Hepatocyte (in vitro differentiated cells): ENCODE data around the gene MINAR1. TPM values are rescaled to one million over a fixed set of nuclear protein-coding genes. Genes with fewer than 3 reads are reported as not detected.

Experiments used
- DNase-seq: peaks from one replicate; pipeline ENCODE4 v3.0.0-alpha.2; 2016; ENCODE audit warnings: low spot score
- H2AFZ ChIP-seq: fragments of 200-600 bp; sonication (generic); 2 replicates; pipeline ENCODE4 v1.6.0; 2016; ENCODE audit warnings: antibody characterized with exemption, mild to moderate bottlenecking
- H3K27ac ChIP-seq: fragments of 200-600 bp; sonication (generic); 2 replicates; pipeline ENCODE4 v1.5.1; 2016; ENCODE audit warnings: mild to moderate bottlenecking
- H3K27me3 ChIP-seq: fragments of 200-600 bp; sonication (generic); 2 replicates; pipeline ENCODE4 v1.6.1; 2016
- H3K36me3 ChIP-seq: fragments of 200-600 bp; sonication (generic); replicated peaks from 2 replicates; pipeline ENCODE4 v1.5.1; 2016; ENCODE audit warnings: low read depth; ENCODE audit not compliant: insufficient read depth
- H3K4me1 ChIP-seq: fragments of 200-600 bp; sonication (generic); 2 replicates; pipeline ENCODE4 v1.5.1; 2016; ENCODE audit warnings: mild to moderate bottlenecking, moderate library complexity; ENCODE audit not compliant: insufficient read depth
- H3K4me2 ChIP-seq: fragments of 200-600 bp; sonication (generic); 2 replicates; pipeline ENCODE4 v1.6.0; 2016
- H3K4me3 ChIP-seq: fragments of 200-600 bp; sonication (generic); 2 replicates; pipeline ENCODE4 v1.5.1; 2016; ENCODE audit warnings: mild to moderate bottlenecking
- H3K79me2 ChIP-seq: fragments of 200-600 bp; sonication (generic); 2 replicates; pipeline ENCODE4 v1.6.0; 2017; ENCODE audit warnings: mild to moderate bottlenecking
- H3K9me2 ChIP-seq: fragments of 200-600 bp; sonication (generic); replicated peaks from 2 replicates; pipeline ENCODE4 v1.6.0; 2017; ENCODE audit warnings: mild to moderate bottlenecking; ENCODE audit not compliant: insufficient read depth
- H3K9me3 ChIP-seq: fragments of 200-600 bp; sonication (generic); 2 replicates; pipeline ENCODE4 v1.5.1; 2016; ENCODE audit warnings: low read depth, mild to moderate bottlenecking
- H4K20me1 ChIP-seq: fragments of 200-600 bp; sonication (generic); 2 replicates; pipeline ENCODE4 v1.6.0; 2016; ENCODE audit warnings: mild to moderate bottlenecking; ENCODE audit not compliant: insufficient read depth, poor library complexity, severe bottlenecking
- EZH2 ChIP-seq: fragments of 200-600 bp; sonication (generic); IDR thresholded peaks from 2 replicates; pipeline ENCODE4 v1.6.1; 2016; ENCODE audit warnings: antibody characterized with exemption, mild to moderate bottlenecking, borderline replicate concordance
- EZH2phosphoT487 ChIP-seq: fragments of 200-600 bp; sonication (generic); IDR thresholded peaks from one replicate; pipeline ENCODE4 v1.6.1; 2018; ENCODE audit warnings: antibody characterized with exemption, mild to moderate bottlenecking, low read depth, moderate library complexity; ENCODE audit not compliant: unreplicated experiment, severe bottlenecking
- WGBS: methylation state at CpG from one replicate; pipeline ENCODE4 v1.1.6; 2016; ENCODE audit warnings: low lambda C conversion rate; ENCODE audit errors: missing lambda C conversion rate; 5-methylcytosine and 5-hydroxymethylcytosine counted together
- polyA plus RNA-seq: library from polyadenylated mRNA; unstranded; fragments of >200 nt; fragmentation: Nextera tagmentation; extraction: Ambion mirVana; gene quantifications from 2 replicates; pipeline ENCODE4 v1.2.1, GENCODE V29; 2016
- total RNA-seq: library from RNA; depleted of rRNA; stranded (reverse); fragments of >200 nt; gene quantifications from 2 replicates; pipeline ENCODE4 v1.2.3, GENCODE V29; 2014
- TF ChIP-seq, protein P1 (sequence below): fragments of 200-600 bp; sonication (generic); IDR thresholded peaks from 2 replicates; pipeline ENCODE4 v1.5.1; 2016; ENCODE audit warnings: antibody characterized with exemption, mild to moderate bottlenecking; ENCODE audit not compliant: poor library complexity

The MINAR1 gene
- total and polyA plus RNA-seq, 2 experiments from 2014 or later: 0.10 to 1.3 TPM

DNA sequence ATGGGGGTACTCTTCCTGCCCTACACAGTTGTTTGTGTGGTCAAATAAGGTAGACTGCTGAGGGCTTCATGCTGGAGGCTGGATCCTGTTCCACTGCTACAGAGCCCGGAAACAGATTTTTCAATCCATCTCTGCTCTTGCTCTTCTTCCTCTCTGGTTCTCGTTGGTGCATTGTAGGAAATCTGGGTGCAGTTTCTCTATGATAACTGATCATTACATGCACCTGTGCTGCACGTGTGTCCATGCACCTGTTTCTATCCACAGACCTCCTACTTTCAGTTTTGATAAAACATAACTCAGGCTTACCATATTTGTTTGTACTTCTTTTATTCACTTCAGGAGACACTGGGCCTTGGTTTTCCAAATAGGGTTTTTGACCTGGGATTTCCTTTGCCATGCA, 21.3 kb downstream of the MINAR1 start:
- Histone ChIP-seq H3K4me2 (no peak overlapping the region), H3K27me3 (no peaks in the 10 kb centered on the region), H3K4me3 (no peak overlapping the region), H3K9me3 (no peaks in the 10 kb centered on the region), H3K9me2 (no peaks in the 10 kb centered on the region), H3K79me2 (no peaks in the 10 kb centered on the region), H3K4me1 (no peaks in the 10 kb centered on the region), H4K20me1 (no peaks in the 10 kb centered on the region), H3K27ac (no peak overlapping the region), H3K36me3 (no peaks in the 10 kb centered on the region), H2AFZ (no peak overlapping the region)
- DNase-seq: no peak
- WGBS: 90% methylated on average over 3 of the region's 3 CpGs
- TF ChIP-seq, protein P1, sequence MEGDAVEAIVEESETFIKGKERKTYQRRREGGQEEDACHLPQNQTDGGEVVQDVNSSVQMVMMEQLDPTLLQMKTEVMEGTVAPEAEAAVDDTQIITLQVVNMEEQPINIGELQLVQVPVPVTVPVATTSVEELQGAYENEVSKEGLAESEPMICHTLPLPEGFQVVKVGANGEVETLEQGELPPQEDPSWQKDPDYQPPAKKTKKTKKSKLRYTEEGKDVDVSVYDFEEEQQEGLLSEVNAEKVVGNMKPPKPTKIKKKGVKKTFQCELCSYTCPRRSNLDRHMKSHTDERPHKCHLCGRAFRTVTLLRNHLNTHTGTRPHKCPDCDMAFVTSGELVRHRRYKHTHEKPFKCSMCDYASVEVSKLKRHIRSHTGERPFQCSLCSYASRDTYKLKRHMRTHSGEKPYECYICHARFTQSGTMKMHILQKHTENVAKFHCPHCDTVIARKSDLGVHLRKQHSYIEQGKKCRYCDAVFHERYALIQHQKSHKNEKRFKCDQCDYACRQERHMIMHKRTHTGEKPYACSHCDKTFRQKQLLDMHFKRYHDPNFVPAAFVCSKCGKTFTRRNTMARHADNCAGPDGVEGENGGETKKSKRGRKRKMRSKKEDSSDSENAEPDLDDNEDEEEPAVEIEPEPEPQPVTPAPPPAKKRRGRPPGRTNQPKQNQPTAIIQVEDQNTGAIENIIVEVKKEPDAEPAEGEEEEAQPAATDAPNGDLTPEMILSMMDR: no peak
- TF ChIP-seq EZH2 (no peak), EZH2phosphoT487 (no peak)

DNA sequence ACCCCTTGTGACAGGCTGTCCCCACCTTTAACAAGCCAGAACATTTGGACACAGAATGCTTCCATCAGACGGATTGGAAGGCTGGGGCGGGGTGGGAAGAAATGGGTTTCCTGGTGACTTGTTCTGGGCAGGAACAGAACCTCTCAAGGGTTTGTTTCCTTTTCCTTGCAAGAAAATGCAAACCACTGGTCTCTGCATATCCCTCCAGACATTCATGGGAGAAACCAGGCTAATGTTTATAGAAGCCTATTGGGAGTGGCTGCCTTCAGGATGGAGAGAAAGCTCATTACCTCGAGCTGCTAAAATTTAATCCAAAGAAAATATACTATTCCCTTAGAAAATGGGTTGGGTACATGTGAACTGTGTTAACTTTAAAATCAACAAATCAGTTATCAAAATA, 21.9 kb downstream of the MINAR1 start:
- no peak for DNase-seq
- H3K27me3 ChIP-seq: no peaks in the 10 kb centered on the region
- no peak overlapping the region for H3K4me3 ChIP-seq
- no peaks in the 10 kb centered on the region for H3K4me1 ChIP-seq
- no peaks in the 10 kb centered on the region for H3K9me2 ChIP-seq
- no peak overlapping the region for H3K4me2 ChIP-seq
- no peaks in the 10 kb centered on the region for H4K20me1 ChIP-seq
- no peaks in the 10 kb centered on the region for H3K9me3 ChIP-seq
- no peaks in the 10 kb centered on the region for H3K36me3 ChIP-seq
- 89% methylated on average over 3 of the region's 3 CpGs for WGBS
- no peak overlapping the region for H2AFZ ChIP-seq
- H3K27ac ChIP-seq: no peak overlapping the region
- TF ChIP-seq EZH2: no peak
- no peak for TF ChIP-seq EZH2phosphoT487
- TF ChIP-seq, protein P1: no peak
- H3K79me2 ChIP-seq: no peaks in the 10 kb centered on the region

DNA sequence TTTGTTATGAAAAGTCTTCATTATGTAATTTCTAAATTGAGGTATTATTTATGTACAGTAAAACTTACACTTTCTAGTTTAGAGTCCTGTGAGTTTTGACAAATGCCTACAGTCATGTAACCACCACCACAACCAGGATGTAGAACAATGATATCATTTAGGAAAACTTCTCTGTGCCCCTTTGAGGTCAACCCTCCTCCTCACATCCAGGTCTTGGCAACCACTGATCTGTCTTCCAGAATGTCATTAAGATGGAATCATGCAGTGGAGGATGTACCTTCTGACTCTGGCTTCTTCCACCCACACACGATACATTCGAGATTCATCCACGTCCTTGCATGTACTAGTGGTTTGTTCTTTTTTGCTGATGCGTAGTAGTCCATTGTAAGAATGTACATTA, 23.2 kb downstream of the MINAR1 start:
- H3K27ac ChIP-seq: no peak overlapping the region
- no peaks in the 10 kb centered on the region for H3K36me3 ChIP-seq
- no peak for DNase-seq
- TF ChIP-seq, protein P1: no peak
- TF ChIP-seq EZH2: no peak
- TF ChIP-seq EZH2phosphoT487: no peak
- no peaks in the 10 kb centered on the region for H3K9me2 ChIP-seq
- H3K79me2 ChIP-seq: no peaks in the 10 kb centered on the region
- H3K9me3 ChIP-seq: no peaks in the 10 kb centered on the region
- H3K4me2 ChIP-seq: no peak overlapping the region
- H4K20me1 ChIP-seq: no peaks in the 10 kb centered on the region
- H2AFZ ChIP-seq: no peak overlapping the region
- H3K4me3 ChIP-seq: no peak overlapping the region
- no peaks in the 10 kb centered on the region for H3K27me3 ChIP-seq
- H3K4me1 ChIP-seq: no peaks in the 10 kb centered on the region
- WGBS: 99% methylated on average over 4 of the region's 4 CpGs

DNA sequence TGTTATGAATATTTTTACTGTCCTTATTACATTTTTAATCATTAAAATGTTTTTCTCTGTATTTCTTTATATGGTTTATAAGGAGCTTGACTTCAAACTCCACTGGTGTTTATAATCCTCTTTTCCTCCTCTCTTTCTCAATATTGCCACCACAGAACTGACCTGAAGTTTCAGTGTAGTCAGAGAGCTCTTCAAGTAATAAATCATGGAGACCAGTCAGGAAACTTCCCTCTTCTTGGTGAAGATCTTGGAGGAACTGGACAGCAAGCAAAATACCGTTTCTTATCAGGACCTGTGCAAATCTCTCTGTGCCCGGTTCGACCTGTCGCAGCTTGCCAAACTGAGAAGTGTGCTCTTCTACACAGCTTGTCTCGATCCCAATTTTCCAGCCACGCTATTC, 23.8 kb downstream of the MINAR1 start:
- 92% methylated on average over 6 of the region's 6 CpGs for WGBS
- no peak for DNase-seq
- H2AFZ ChIP-seq: no peak overlapping the region
- H3K36me3 ChIP-seq: no peaks in the 10 kb centered on the region
- H3K4me3 ChIP-seq: no peak overlapping the region
- no peaks in the 10 kb centered on the region for H3K27me3 ChIP-seq
- no peaks in the 10 kb centered on the region for H4K20me1 ChIP-seq
- H3K4me1 ChIP-seq: no peaks in the 10 kb centered on the region
- H3K27ac ChIP-seq: no peak overlapping the region
- TF ChIP-seq, protein P1: no peak
- TF ChIP-seq EZH2: no peak
- no peak for TF ChIP-seq EZH2phosphoT487
- H3K4me2 ChIP-seq: no peak overlapping the region
- H3K9me3 ChIP-seq: no peaks in the 10 kb centered on the region
- H3K9me2 ChIP-seq: no peaks in the 10 kb centered on the region
- no peaks in the 10 kb centered on the region for H3K79me2 ChIP-seq
